Fibroblast of skin of scalp (primary cell): ENCODE measurements around the gene BMI1.
A peak's percentile ranks its signal among the peaks of the same experiment; 100 is the strongest.
"Not testable (repeated sequence)": the region's sequence is repeated elsewhere in the genome, so short reads cannot be mapped to it uniquely, and the experiment has no call there.

Experiments
- DNase-seq: peaks from one replicate; pipeline ENCODE4 v3.0.0-alpha.2; 2013

Gene BMI1

DNA sequence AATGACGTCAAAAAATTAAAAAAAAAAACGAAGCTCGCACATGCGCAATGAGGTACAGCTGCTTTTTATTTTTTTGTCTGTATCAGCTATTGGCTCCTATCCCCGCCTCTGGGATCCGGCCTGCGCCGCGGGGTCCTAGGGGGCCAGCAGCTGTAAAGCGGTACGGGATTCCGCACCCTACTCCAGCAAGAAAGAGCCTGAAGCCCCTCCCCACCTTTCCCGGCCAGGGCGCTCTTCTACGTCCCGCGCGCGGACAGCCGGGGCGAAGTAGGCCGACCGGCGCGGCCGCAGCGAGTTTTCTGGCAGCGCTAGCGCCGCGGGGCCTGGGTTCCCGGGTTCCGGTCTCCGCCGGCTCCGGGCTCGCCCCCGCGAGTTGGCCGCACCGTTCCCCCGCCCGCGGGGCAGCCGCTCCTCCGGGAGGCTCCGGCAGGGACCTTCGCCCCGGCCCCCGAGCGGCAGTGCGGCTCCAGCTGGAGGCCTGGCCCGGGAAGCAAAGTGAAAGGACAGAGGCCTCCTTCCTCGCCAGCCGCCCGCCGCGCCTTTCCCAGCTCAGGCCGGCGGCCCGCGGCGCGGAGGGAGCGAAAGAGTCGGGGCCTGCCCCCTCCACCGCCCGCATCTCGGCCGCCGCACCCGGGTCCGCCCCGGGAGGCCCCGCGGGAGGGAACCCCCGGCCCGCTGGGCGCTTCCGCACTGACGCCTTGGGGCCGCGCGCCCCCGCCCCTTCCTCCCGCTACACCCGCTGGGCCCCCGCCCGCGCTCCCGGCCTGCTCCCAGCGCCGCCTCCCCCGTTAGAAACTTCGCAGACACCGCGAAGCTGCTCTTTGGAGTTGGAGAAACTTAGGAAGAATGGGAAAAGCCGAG lies 19.7 kb downstream of the BMI1 start:
- peak; percentile 85 for DNase-seq

DNA sequence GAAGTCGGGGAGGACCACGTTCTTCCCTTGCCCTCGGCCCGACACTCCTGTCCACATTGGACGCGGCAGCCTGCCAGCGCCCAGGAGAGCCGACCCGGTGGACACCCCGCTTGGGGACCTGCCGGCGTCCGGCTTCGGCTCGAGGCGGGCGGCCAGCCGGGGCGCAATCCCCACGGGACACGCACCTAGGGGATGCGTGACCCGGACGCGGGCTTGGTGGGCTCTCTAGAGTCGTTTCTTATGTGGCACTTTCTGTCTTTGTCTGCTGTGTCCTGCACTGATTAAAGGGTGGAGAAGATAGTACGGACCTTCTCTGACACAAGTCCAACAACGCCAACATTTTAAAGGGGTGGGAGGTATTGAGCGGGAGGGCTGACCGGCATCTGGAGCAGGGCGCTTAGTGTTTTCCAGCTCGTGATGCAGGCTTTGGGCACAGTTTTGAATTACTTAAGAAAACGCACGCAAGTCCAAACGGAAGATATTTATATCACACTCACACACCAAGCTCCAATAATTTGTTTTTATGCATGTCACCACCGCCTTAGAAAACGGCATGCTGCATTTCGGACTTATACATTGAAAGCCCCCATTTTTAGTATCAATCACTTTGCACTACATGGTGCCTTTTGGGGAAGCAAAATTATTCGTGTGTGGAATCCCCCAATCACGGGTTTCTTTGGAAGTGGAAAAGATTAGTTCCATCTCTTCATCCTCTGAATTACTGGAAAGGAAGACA lies 20.5 kb downstream of the BMI1 start:
- DNase-seq, result no peak

DNA sequence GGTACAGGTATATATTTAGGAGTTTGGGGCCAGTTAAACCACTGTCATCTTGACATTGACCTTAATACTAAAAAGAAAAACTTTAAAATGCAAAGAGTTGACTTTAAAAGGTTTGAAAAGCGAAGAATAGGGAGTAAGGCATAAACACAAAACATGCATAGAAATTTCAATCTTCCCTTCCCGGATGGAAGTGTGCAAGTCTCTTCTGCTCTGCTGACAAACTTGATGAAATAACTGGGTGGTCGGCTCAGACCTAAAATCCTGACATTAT lies 21.0 kb downstream of the BMI1 start:
- DNase-seq, result no peak

DNA sequence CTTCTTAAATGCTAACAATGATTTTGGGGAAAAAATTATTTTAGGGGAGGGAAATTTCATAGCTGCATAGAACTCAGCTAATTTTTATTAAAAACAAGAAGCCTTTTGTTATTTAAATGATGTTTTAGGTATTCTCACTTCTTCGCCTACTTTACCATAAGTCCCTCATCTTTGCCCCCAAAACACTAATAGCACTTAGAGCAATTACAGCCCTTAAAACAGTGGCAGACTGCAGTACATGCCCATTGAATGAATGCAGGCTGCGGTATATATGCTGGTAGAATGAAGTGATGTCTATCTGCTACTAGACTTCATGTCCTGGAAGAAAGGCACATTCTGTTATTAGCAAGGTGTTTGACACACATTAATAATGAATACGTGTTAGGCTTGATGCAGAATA lies 21.5 kb downstream of the BMI1 start:
- DNase-seq, result no peak

DNA sequence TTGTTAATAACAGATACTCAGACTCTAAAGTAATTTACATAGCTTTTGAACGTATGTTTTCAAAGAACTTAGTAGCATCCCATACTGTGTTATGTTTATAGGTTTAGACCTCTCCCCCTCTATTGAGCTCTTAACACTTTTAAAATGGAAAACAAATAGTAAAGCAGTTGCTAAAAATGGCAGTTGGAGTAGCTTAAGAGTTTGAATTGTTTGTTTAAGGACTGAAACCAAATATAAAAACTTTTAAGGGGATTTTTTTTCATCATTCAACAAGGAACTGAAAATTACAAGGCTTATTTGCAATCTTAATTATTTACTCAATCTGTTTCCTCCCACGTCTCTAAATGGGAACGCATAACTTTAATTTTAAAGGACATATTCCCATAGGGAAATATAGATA lies 22.8 kb downstream of the BMI1 start:
- DNase-seq, result no peak

DNA sequence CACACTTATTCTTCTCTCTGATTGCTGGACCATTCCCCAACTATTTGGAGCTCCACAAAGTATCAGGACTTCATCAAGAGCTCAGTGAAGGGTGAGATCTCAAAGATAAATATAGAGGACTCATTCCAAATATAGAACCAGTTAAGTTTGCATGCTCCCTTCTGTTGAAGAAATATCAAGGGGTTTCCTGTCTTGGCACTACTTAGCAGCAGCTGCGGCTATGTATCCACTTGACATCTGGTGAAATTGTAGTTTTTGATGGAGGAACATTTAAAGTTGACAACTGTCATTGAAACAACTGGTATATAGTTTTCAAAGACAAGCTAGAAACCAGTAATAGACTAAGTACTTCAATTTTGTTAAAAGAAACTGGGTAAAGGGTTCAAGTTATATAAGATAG lies 23.4 kb downstream of the BMI1 start:
- no peak for DNase-seq

DNA sequence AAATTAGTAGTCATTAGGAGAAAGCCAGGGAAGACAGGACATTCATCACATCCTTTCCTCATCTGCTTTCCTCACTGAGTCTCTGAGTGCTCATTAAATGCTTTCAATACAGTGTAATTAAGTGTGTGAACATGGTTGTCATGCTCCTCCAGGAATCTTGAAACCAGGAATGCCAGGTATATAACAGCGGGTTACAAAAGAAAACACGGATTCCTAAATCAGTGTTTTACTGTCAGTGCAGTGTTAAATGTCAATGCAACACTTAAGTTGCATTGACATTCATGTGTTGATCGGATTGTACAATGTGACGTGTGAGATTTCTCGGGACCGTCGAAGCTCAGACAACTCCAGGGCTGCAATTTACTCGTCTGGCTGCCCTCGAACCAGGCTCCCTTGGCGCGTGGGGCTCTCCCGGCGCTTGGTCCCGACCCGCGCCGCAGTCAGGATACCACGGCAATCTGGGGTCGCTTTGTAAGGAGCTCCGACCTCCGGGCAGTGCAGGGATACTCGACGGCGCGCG lies 23.9 kb downstream of the BMI1 start:
- no peak for DNase-seq

DNA sequence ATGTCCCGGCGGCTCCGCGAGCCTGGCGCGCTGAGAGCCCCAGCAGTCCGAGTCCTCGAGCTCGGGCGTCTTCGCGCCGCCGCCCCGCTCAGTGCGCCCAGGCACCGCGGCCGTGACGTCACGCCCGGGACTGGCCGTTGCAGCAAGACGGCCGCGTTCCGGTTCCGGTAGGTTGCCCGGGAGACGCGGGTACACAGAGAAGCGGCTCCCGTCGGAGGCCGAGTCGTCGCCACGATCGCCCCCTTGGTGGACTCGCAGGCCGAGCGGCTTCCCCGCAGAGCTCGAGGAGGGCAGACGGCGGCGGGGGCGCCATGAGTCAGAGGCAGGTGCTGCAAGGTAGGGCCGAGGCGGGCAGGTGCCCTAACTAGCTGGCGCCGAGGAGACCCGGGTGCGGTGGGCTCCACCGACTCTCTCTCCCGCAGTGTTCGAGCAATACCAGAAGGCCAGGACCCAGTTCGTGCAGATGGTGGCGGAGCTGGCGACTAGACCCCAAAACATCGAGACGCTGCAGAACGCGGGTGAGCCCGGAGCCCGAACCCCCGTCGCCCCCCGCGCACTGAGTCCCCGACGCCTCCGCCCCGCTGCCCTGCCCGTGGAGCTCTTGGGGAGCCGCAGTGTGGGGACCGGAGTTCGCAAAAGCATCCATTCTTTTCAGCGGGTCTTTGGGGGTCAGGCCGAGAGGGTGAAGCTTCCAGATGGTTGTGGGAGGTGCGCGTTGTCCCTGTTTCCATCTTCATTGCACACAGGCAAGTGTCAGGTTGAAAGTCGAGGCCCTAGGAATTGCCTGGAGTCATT lies 24.6 kb downstream of the BMI1 start, which contains the start of gene SPAG6:
Gene SPAG6 (plus strand): TSS at position 196 of the 795 bp plus-strand sequence. CDS start 116 bp downstream, at position 312.
- DNase-seq, result no peak

DNA sequence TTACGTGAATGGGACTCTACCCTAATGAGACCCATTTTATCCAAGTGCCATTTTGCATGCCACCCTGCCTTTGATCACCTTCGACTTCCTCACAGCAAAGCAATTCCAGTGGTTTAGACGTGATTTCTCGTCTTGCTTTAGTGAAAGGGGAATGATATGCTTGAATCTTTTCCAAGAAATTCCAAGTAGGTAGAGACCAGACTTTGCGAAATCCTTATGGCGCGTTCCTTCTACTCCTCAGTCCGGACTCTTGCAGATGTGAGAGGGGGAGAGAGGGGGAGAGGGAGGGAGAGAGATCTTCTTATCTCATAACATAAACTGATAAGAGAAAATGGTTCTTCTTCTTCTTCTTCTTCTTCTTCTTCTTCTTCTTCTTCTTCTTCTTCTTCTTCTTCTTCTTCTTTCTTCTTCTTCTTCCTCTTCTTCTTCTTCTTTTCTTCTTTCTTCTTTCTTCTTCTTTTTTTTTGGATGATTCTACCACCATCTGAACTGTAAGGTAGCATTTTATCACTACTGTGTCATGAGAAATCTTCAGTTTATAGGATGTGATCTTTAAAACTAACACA lies 25.3 kb downstream of the BMI1 start:
- DNase-seq, result no peak

DNA sequence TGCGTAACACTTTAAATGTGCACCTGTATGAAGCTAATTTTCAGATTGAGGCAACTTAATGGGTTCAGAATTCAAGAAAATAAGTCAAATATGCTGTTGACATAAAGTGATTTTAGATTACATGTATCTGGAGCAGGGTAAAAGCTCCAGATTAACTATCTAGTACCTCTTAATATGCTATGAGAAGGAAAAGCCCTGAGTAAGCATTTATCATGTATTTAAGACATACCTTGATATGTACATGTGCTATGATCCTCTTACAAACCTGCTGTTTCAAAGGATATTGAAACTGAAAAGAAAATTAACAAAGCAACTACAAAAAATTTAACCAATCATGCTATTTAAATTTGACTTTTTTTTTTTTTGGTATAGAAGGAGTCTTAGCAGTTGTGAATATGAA lies 28.9 kb downstream of the BMI1 start:
- DNase-seq, result no peak

DNA sequence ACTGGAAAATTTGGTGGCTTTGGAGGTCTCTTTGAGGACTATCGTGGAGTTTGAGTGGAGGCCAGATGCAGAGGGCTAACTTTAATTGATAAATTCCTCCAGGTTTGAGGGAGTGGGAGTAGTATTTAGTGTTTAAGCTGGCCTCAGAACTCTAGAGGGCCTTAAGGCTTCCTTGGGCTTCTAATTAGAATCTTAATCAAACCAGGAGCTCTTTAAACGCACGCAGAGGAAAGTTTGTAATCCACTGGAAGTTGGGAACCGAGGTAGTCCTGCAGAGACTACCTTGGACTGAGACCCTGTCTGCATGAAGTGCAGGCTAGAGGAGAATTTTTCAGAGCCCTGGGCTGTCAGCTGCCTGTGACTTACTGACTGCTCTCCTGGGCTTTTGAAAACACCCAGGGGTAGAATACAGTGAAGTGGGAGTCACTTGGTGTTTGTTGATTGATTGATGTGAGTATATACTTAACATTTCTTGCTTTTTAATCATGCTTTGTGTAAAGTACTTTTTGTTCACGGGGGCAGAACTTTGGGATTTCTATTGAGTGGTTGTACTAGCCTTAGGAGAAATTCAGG lies 30.3 kb downstream of the BMI1 start:
- DNase-seq, result no peak

DNA sequence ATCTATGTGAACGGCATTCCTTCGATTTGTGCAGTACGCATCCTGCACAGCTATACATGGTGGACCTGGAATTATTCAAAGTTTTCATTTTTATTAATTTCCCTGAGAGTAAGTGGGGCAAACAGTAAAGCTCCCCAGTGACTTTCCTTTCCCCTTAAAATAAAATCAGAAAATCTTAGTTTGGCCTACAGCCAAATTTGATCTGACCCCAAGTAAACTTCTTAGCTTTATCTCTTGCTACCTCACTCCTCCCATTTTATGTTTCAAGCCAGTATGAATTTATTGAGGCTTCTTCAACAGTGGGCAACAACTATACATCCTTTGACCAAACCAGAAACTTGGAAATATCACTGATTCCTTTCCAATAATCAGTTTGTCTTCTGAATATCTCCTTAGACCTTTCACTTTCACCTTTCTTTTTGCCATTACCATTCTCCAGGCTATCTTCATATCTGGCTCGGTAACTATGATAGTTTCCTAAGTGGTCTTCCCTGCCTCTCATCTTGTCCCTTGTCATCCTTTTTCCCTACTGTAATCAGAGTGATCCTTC lies 35.5 kb downstream of the BMI1 start:
- no peak for DNase-seq

DNA sequence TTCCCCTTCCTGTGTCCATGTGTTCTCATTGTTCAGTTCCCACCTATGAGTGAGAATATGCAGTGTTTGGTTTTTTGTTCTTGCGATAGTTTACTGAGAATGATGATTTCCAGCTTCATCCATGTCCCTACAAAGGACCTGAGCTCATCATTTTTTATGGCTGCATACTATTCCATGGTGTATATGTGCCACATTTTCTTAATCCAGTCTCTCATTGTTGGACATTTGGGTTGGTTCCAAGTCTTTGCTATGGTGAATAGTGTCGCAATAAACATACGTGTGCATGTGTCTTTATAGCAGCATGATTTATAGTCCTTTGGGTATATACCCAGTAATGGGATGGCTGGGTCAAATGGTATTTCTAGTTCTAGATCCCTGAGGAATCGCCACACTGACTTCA lies 36.9 kb downstream of the BMI1 start:
- not testable (repeated sequence) for DNase-seq

DNA sequence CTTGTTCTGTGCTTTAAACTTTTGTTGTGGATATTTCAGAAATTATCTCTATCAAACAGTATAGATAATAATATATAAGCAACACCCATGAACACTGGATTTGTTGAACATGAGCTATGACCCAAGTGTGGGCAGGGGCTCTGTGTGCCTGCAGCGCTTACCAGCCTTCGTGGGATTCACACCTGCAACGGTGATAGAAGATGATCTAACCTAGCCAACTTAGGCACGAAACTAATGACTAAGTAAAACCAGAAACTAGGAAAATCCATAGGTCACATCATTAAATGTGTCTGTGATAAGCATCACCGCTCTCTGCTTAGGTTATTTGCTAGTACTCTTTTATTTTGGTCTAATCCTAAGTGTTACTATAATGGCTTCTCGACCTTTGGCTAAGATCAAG lies 42.4 kb downstream of the BMI1 start:
- no peak for DNase-seq

DNA sequence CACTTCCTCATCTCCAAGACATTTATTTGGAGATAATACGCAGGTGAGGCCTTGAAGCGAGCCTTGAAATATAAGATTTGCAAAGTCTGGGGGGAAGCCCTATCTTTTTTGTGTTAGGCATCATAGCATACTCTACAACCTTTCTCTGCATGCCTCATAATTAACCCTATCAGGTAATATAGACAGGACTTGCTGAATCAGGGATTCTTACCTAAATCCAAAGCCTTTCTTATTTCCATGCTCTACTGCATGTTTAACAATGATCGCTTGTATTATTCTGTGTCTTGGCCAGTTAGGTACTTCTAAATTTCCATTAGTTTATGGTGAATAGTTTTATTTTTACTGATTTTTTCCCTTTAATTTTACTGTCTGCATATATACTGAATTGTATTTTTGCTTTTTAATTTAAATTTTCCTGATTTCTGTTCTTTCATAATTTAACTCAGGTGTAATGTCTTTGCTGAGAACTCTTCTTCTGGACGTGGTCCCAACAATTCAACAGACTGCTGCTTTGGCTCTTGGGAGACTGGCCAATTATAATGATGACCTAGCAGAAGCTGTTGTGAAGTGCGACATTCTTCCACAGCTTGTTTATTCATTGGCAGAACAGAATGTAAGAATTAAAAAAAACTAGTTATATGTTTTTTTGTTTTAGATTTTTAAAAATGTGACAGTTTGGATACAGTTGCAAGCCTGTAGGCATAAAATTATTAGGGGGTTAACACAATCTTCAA lies 43.7 kb downstream of the BMI1 start:
- no peak for DNase-seq

DNA sequence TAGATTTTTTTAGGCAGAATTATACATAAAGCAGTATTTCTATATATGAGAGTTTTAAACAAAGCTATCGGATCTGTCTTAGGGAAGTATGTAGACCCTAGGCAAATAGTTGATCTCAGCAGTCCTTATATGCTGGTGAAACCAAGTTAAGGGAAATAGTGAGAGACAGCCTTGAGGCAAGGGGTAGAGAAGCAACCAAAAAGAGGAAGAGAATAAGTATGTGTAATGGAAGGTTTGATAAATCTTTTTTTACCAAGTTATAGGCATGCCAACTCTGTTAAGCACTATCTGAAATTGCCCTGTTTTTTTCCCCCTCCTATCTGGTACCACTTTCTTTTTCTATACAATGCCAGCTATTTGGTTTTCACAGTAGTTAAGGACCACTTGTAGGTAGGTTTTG lies 44.3 kb downstream of the BMI1 start:
- no peak for DNase-seq

DNA sequence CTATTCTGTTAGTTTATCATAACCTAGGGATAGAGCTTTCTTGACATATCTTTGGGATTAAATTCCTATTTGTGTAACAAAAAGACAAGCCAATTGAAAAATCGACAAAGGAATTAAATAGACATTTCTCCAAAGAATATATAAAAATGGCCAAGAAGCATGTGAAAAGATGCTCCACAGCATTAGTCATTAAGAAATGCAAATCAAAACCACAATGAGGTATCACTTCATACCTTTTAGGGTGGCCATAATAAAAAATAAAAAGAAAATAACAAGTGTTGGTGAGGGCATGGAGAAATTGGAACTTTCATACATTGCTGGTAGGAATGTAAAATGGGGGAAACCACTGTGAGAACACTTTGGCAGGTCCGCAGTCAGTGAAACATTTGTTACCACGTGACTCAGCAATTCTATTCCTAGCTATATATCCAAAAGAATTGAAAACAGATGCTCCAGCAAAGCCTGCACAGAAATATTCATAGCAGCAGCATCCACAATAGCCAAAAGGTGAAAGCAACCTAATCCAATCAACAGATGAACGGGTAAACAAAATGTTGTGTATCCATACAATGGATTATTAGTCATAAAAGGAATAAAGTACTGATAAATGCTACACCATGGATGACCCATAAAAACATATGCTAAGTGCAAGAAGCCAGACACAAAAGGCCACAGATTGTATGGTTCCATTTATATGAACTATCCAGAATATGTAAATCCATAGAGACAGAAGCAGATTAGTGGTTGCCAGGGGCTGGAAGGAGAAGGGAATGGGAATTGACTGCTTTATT lies 44.9 kb downstream of the BMI1 start:
- peak; percentile 58 for DNase-seq

DNA sequence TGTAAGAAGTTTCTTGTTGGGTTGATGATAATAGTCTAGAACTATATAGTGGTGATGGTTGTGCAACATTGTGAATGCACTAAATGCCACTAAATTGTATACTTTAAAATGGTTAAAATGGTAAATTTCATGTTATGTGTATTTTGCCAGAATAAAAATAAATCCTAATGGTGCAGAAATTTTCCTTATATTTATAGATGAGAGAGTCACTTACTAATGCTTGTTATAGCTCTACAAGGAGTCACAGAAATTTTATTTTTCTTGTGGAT lies 45.5 kb downstream of the BMI1 start:
- DNase-seq, result no peak

DNA sequence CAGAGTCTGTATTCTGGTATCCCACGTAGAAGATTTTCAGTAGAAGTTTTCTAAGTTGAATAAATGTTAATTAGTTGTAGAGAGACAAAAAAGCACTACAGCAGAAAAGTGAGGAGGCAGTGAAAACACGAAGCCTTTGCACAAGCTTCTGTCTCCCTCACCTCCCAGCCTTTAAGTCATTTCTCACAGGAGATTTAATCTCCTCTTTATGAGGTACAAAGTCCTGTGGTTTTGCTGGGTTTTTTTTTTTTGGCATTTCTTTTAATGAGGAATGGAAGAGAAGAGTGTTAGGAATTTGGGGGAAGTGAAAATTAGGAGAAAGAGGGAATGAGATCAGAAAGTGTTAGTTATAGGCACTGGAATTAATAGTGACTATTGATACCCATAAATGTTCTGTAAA lies 45.9 kb downstream of the BMI1 start:
- no peak for DNase-seq

DNA sequence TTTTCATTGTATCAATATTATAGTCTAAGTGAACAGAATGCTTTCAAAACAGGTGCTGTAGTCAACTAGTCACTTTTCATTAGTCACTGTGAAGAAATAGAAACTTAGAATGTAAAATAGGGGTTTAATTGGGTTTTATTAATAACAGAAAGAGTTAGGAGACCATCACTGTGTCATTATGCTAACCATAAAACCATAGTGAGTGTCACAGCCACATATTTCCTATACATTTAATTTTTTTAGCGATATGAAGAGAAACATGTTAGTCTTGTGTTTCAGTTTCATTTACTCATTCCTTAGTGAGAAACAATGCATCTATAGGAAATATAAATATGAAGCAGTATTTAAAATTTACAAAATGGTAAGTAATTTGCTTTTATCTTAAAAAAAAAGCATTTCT lies 46.6 kb downstream of the BMI1 start:
- DNase-seq, result no peak

DNA sequence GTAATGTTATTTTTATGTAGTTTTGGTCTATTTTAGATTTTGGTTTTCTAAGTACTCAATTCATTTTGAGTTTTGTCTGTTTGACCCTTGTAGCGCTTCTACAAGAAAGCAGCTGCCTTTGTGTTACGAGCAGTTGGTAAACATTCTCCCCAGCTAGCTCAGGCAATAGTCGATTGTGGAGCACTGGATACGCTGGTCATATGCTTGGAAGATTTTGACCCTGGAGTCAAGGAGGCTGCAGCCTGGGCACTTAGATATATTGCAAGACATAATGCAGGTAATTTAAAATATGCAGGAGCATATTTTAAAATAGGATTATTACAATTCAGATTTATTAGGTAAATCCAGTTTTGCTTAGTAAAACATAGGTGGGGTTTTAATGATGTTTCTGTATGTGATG lies 47.5 kb downstream of the BMI1 start:
- no peak for DNase-seq
